Caco-2 (cell line): ENCODE data around the gene SMYD2. TPM values are rescaled to one million over a fixed set of nuclear protein-coding genes. Genes with fewer than 3 reads are reported as not detected.

Experiments
- BruUV-seq: library from RNA; stranded (reverse); fragments of 400-500 nt; replicated peaks from 2 replicates; lab custom pipeline; 2021; lab: Mats Ljungman, UMichigan
- CTCF ChIA-PET: fragments of 300-600 bp; sonication (Branson Sonifier 250); formaldehyde crosslinking; loops from one replicate; lab custom pipeline; 2022; ENCODE audit warnings: antibody characterized with exemption; lab: Charles Lee
- POLR2A ChIA-PET: fragments of 300-600 bp; sonication (Branson Sonifier 250); formaldehyde crosslinking; loops from one replicate; lab custom pipeline; 2022; ENCODE audit warnings: antibody characterized with exemption; lab: Charles Lee
- DNase-seq, 2 experiments: peaks; one replicate each; pipeline versions ENCODE4 v3.0.0 to v3.0.0-alpha.2; 2020 to 2022
- H3K27me3 ChIP-seq: replicated peaks from 2 replicates; pipeline ENCODE4 v1.6.0; 2011; ENCODE audit warnings: low read length; ENCODE audit not compliant: control insufficient read depth, insufficient read depth
- H3K36me3 ChIP-seq: 2 replicates; pipeline ENCODE4 v1.5.1; 2011; ENCODE audit warnings: low read length; ENCODE audit not compliant: control insufficient read depth, insufficient read depth
- H3K4me1 ChIP-seq: fragments of 250-450 bp; sonication (Bioruptor Pico); 2 replicates; pipeline ENCODE4 v1.5.1; 2020; ENCODE audit warnings: mild to moderate bottlenecking
- H3K4me3 ChIP-seq: 2 replicates; pipeline ENCODE4 v1.5.1; 2011; ENCODE audit warnings: low read depth, mild to moderate bottlenecking, control low read depth, low read length
- H3K9me3 ChIP-seq: fragments of 250-450 bp; sonication (Bioruptor Pico); 2 replicates; pipeline ENCODE4 v1.5.1; 2020; ENCODE audit warnings: mild to moderate bottlenecking, moderate library complexity
- H3K27ac Mint-ChIP-seq: one replicate; pipeline ENCODE4 v1.8.0; 2022; ENCODE audit warnings: mixed read lengths; ENCODE audit not compliant: unreplicated experiment
- H3K27me3 Mint-ChIP-seq: one replicate; pipeline ENCODE4 v1.8.0; 2022; ENCODE audit warnings: mixed read lengths; ENCODE audit not compliant: insufficient read depth, unreplicated experiment
- H3K36me3 Mint-ChIP-seq: one replicate; pipeline ENCODE4 v1.8.0; 2022; ENCODE audit warnings: mild to moderate bottlenecking, mixed read lengths; ENCODE audit not compliant: insufficient read depth, unreplicated experiment
- H3K4me1 Mint-ChIP-seq: one replicate; pipeline ENCODE4 v1.8.0; 2022; ENCODE audit warnings: low read depth, mixed read lengths; ENCODE audit not compliant: unreplicated experiment
- H3K4me3 Mint-ChIP-seq: one replicate; pipeline ENCODE4 v1.8.0; 2022; ENCODE audit warnings: mild to moderate bottlenecking, moderate library complexity, mixed read lengths; ENCODE audit not compliant: unreplicated experiment
- H3K9me3 Mint-ChIP-seq: one replicate; pipeline ENCODE4 v1.8.0; 2022; ENCODE audit warnings: mixed read lengths; ENCODE audit not compliant: unreplicated experiment
- CTCF ChIP-seq, 2 experiments: fragments of 200-600 bp in 1 of 2; IDR thresholded peaks; 1 replicate in 1 of 2; 2 replicates in 1 of 2; pipeline versions ENCODE4 v1.5.1 to v1.8.0; 2011 to 2022; ENCODE audit warnings: antibody characterized with exemption in 1 of 2, control low read depth in 1 of 2, inconsistent platforms in 1 of 2, low read depth in 1 of 2, low read length in 1 of 2, mild to moderate bottlenecking in 1 of 2, moderate library complexity in 1 of 2; ENCODE audit not compliant: insufficient read depth in 1 of 2, severe bottlenecking in 1 of 2, unreplicated experiment in 1 of 2
- intact Hi-C: fragments of 100-400 bp; cut with micrococcal nuclease; formaldehyde crosslinking; loops from one replicate; pipeline ENCODE4 v1.10.0; 2022; ENCODE audit not compliant: unreplicated experiment
- total RNA-seq: library from RNA; stranded (reverse); gene quantifications from 2 replicates; pipeline ENCODE4 v1.2.3, GENCODE V29; 2022

The SMYD2 gene
- total RNA-seq, 1 experiment from 2014 or later = 182 TPM

GRCh38 chr1:214290424-214291037, 9.6 kb downstream of the SMYD2 start:
- Mint-ChIP-seq H3K36me3 (peaks cover 83% of the 10 kb centered on the region), H3K4me3 (no peak overlapping the region), H3K27ac (peak overlapping the region; percentile 8), H3K27me3 (no peaks in the 10 kb centered on the region), H3K4me1 (peaks cover 26% of the 10 kb centered on the region), H3K9me3 (no peaks in the 10 kb centered on the region)
- peaks cover 20% of the 10 kb centered on the region for H3K4me1 ChIP-seq
- H3K36me3 ChIP-seq = peaks cover 2% of the 10 kb centered on the region; the same call in 1 of the 2 replicates
- DNase-seq = no peak
- ChIA-PET POLR2A (no interaction called here), CTCF (no interaction called here)
- intact Hi-C loops = no loop called here
- no peaks in the 10 kb centered on the region for H3K9me3 ChIP-seq
- no TSS peak for BruUV-seq
- no peak for TF ChIP-seq CTCF (IDR thresholded peaks at IDR 0.05; ENCODE audit: insufficient read depth in 1 of 2, low read depth in 1 of 2, low read length in 1 of 2, severe bottlenecking in 1 of 2, unreplicated experiment in 1 of 2)
- H3K27me3 ChIP-seq = no peaks in the 10 kb centered on the region
- no peak overlapping the region for H3K4me3 ChIP-seq

- Mint-ChIP-seq H3K27ac (no peak overlapping the region), H3K9me3 (no peaks in the 10 kb centered on the region), H3K4me3 (no peak overlapping the region), H3K27me3 (no peaks in the 10 kb centered on the region), H3K4me1 (peaks cover 35% of the 10 kb centered on the region), H3K36me3 (peaks cover 71% of the 10 kb centered on the region)
- no peak for TF ChIP-seq CTCF (IDR thresholded peaks at IDR 0.05; ENCODE audit: insufficient read depth in 1 of 2, low read depth in 1 of 2, low read length in 1 of 2, severe bottlenecking in 1 of 2, unreplicated experiment in 1 of 2)
- no TSS peak for BruUV-seq
- peaks cover 2% of the 10 kb centered on the region; the same call in 1 of the 2 replicates for H3K36me3 ChIP-seq
- ChIA-PET CTCF (no interaction called here), POLR2A (interaction anchor here (0.5 kb wide), 1 partner anchor 79 kb away, joined by 3 read pairs; no protein-coding TSS in a partner anchor)
- intact Hi-C loops = no loop called here
- H3K4me3 ChIP-seq = no peak overlapping the region
- no peaks in the 10 kb centered on the region for H3K27me3 ChIP-seq
- DNase-seq = no peak
- no peaks in the 10 kb centered on the region for H3K9me3 ChIP-seq
- H3K4me1 ChIP-seq = peaks cover 24% of the 10 kb centered on the region
These were observed 11.4 kb downstream of the SMYD2 start for GRCh38 chr1:214292322-214292721.

GRCh38 chr1:214295934-214296333, 15.0 kb downstream of the SMYD2 start:
- peaks cover 68% of the 10 kb centered on the region for H3K36me3 Mint-ChIP-seq
- no TSS peak for BruUV-seq
- CTCF ChIA-PET = interaction anchor here (1.0 kb wide), 1 partner anchor 9 kb away, joined by 3 read pairs; no protein-coding TSS in a partner anchor
- peaks cover 19% of the 10 kb centered on the region for H3K4me1 Mint-ChIP-seq
- no peak overlapping the region for H3K27ac Mint-ChIP-seq
- no peak for DNase-seq
- Histone ChIP-seq H3K4me1 (peaks cover 20% of the 10 kb centered on the region), H3K27me3 (no peaks in the 10 kb centered on the region), H3K9me3 (no peaks in the 10 kb centered on the region), H3K36me3 (no peaks in the 10 kb centered on the region), H3K4me3 (no peak overlapping the region)
- no peaks in the 10 kb centered on the region for H3K27me3 Mint-ChIP-seq
- H3K4me3 Mint-ChIP-seq = no peak overlapping the region
- no peak for TF ChIP-seq CTCF (IDR thresholded peaks at IDR 0.05; ENCODE audit: insufficient read depth in 1 of 2, low read depth in 1 of 2, low read length in 1 of 2, severe bottlenecking in 1 of 2, unreplicated experiment in 1 of 2)
- intact Hi-C loops = no loop called here
- no peaks in the 10 kb centered on the region for H3K9me3 Mint-ChIP-seq
- POLR2A ChIA-PET = no interaction called here
